Suprapubic skin (tissue), 4 donors: Measurements from ENCODE around the gene IRAK1BP1.

ENCODE experiments used
- POLR2A ChIP-seq, 2 donors: fragments of 450-650 bp; IDR thresholded peaks; one replicate each; pipeline ENCODE4 v1.6.1; 2017; ENCODE audit warnings: antibody characterized with exemption in 2 of 2, mild to moderate bottlenecking in 2 of 2, moderate library complexity in 2 of 2
- POLR2AphosphoS5 ChIP-seq, 3 donors: sonication (generic); formaldehyde crosslinking; IDR thresholded peaks; one replicate each; pipeline ENCODE4 v1.6.1; 2017; ENCODE audit warnings: antibody characterized with exemption in 3 of 3
- TF ChIP-seq, protein P1 (sequence below), 2 donors: fragments of 200-600 bp in 1 of 2; fragments of 450-650 bp in 1 of 2; sonication (generic) in 1 of 2; IDR thresholded peaks; one replicate each; pipeline ENCODE4 v1.5.1; 2016 to 2019; ENCODE audit warnings: antibody characterized with exemption in 2 of 2, mild to moderate bottlenecking in 1 of 2, moderate library complexity in 1 of 2

DNA sequence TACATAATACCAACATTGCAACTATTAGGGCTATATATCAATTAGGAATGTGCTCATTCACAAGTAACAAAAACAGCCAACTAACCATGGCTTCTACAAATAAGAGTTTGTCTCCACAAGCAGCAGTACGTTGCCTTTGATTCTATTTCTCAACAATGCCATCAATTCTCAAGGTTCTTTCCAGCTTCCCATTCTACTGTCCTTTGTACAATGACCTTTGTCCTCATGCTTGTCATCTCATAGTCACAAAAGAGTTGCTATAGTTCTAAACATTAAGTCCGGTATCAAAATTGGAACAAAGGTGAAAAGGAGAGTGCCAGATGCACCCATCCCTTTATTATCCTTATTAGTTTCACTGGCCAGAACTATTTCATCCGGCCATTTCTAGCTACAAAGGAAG, 30.8 kb upstream of the IRAK1BP1 start:
- TF ChIP-seq, protein P1, sequence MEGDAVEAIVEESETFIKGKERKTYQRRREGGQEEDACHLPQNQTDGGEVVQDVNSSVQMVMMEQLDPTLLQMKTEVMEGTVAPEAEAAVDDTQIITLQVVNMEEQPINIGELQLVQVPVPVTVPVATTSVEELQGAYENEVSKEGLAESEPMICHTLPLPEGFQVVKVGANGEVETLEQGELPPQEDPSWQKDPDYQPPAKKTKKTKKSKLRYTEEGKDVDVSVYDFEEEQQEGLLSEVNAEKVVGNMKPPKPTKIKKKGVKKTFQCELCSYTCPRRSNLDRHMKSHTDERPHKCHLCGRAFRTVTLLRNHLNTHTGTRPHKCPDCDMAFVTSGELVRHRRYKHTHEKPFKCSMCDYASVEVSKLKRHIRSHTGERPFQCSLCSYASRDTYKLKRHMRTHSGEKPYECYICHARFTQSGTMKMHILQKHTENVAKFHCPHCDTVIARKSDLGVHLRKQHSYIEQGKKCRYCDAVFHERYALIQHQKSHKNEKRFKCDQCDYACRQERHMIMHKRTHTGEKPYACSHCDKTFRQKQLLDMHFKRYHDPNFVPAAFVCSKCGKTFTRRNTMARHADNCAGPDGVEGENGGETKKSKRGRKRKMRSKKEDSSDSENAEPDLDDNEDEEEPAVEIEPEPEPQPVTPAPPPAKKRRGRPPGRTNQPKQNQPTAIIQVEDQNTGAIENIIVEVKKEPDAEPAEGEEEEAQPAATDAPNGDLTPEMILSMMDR (IDR thresholded peaks at IDR 0.05), result no peak
- TF ChIP-seq POLR2A (IDR thresholded peaks at IDR 0.05) (no peak), POLR2AphosphoS5 (IDR thresholded peaks at IDR 0.05) (no peak)
